RWPE2 (cell line): ENCODE measurements around the gene ANO1.

ENCODE experiments used
- ATAC-seq: fragments of 200-7000 bp; cut with Tn5 transposase; 3 replicates; pipeline ENCODE4 v1.9.1; 2021; ENCODE audit warnings: low read depth
- DNase-seq: peaks from one replicate; pipeline ENCODE4 v3.0.0-alpha.2; 2020; ENCODE audit warnings: low spot score
- H3K27ac ChIP-seq: fragments of 450-650 bp; 2 replicates; pipeline ENCODE4 v1.5.1; 2017; ENCODE audit warnings: mild to moderate bottlenecking; ENCODE audit not compliant: poor library complexity, severe bottlenecking
- H3K27me3 ChIP-seq: fragments of 250-450 bp; sonication (Bioruptor Pico); 2 replicates; pipeline ENCODE4 v1.5.1; 2021; ENCODE audit warnings: mild to moderate bottlenecking, moderate library complexity; ENCODE audit not compliant: insufficient read depth, poor library complexity, severe bottlenecking
- H3K36me3 ChIP-seq: fragments of 250-450 bp; sonication (Bioruptor Pico); 2 replicates; pipeline ENCODE4 v1.5.1; 2020; ENCODE audit warnings: low read depth, mild to moderate bottlenecking, moderate library complexity
- H3K4me1 ChIP-seq: fragments of 250-450 bp; sonication (Bioruptor Pico); 2 replicates; pipeline ENCODE4 v1.5.1; 2021; ENCODE audit warnings: mild to moderate bottlenecking, moderate library complexity; ENCODE audit not compliant: insufficient read depth, poor library complexity, severe bottlenecking
- H3K4me3 ChIP-seq: fragments of 250-450 bp; sonication (Bioruptor Pico); 2 replicates; pipeline ENCODE4 v1.5.1; 2021; ENCODE audit warnings: mild to moderate bottlenecking, moderate library complexity; ENCODE audit not compliant: severe bottlenecking
- H3K9me3 ChIP-seq: fragments of 250-450 bp; sonication (Bioruptor Pico); 2 replicates; pipeline ENCODE4 v1.5.1; 2021; ENCODE audit warnings: mild to moderate bottlenecking, moderate library complexity; ENCODE audit not compliant: severe bottlenecking
- TF ChIP-seq, protein P1 (sequence below): fragments of 450-650 bp; IDR thresholded peaks from one replicate; pipeline ENCODE4 v1.5.1; 2017; ENCODE audit warnings: mild to moderate bottlenecking, moderate library complexity; ENCODE audit not compliant: poor library complexity, severe bottlenecking

ANO1 gene

DNA sequence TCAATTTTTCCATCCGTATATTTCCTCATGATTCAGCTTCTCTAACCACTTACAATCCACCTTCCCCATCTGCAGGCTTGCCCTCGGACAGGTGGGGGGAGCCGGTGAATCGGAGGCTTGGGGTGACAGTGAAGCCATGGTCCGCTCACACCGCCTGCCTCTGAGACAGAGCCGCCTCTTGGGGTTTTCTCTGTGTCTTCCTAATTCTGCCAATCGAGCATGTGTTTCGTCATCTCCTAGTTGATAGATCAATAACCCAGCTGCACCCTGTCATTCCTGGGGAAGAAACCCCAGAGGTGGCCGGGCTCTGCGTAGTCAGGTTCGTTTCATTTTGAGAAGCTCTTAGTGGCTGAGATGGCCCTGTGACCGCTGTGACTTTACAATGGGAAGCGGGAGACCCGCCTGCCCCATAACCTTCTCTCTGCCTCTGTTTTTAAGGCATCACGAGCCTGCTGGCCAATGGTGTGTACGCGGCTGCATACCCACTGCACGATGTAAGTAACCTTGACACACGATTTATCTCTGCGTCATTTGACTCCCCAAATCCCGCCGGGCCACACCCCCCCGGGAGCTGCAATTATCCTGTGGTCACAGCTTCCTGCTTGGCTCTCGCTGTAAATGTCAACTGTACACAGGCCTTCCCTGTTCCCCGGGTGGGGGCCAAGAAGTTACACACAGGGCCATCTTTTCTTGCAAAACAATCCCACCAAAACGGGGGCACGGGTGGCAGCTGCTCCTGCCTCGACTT, 33.3 kb downstream of the ANO1 start:
- Histone ChIP-seq H3K4me1 (no peaks in the 10 kb centered on the region), H3K27ac (no peak overlapping the region), H3K36me3 (no peaks in the 10 kb centered on the region), H3K27me3 (no peaks in the 10 kb centered on the region), H3K4me3 (no peak overlapping the region), H3K9me3 (no peaks in the 10 kb centered on the region)
- ATAC-seq (no peak), DNase-seq (no peak)
- TF ChIP-seq, protein P1, sequence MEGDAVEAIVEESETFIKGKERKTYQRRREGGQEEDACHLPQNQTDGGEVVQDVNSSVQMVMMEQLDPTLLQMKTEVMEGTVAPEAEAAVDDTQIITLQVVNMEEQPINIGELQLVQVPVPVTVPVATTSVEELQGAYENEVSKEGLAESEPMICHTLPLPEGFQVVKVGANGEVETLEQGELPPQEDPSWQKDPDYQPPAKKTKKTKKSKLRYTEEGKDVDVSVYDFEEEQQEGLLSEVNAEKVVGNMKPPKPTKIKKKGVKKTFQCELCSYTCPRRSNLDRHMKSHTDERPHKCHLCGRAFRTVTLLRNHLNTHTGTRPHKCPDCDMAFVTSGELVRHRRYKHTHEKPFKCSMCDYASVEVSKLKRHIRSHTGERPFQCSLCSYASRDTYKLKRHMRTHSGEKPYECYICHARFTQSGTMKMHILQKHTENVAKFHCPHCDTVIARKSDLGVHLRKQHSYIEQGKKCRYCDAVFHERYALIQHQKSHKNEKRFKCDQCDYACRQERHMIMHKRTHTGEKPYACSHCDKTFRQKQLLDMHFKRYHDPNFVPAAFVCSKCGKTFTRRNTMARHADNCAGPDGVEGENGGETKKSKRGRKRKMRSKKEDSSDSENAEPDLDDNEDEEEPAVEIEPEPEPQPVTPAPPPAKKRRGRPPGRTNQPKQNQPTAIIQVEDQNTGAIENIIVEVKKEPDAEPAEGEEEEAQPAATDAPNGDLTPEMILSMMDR: no peak

GRCh38 chr11:70112017-70112434, 33.9 kb downstream of the ANO1 start:
- Histone ChIP-seq H3K4me1 (no peaks in the 10 kb centered on the region), H3K27me3 (no peaks in the 10 kb centered on the region), H3K27ac (no peak overlapping the region), H3K36me3 (no peaks in the 10 kb centered on the region), H3K9me3 (no peaks in the 10 kb centered on the region), H3K4me3 (no peak overlapping the region)
- ATAC-seq (no peak), DNase-seq (no peak)
- TF ChIP-seq, protein P1: no peak

- DNase-seq: no peak
- no peak overlapping the region for H3K27ac ChIP-seq
- no peak for ATAC-seq
- no peaks in the 10 kb centered on the region for H3K36me3 ChIP-seq
- H3K4me1 ChIP-seq: no peaks in the 10 kb centered on the region
- TF ChIP-seq, protein P1: no peak
- H3K27me3 ChIP-seq: no peaks in the 10 kb centered on the region
- H3K9me3 ChIP-seq: no peaks in the 10 kb centered on the region
- H3K4me3 ChIP-seq: no peak overlapping the region
Measured at GRCh38 chr11:70113801-70114200, 35.7 kb downstream of the ANO1 start.

DNA sequence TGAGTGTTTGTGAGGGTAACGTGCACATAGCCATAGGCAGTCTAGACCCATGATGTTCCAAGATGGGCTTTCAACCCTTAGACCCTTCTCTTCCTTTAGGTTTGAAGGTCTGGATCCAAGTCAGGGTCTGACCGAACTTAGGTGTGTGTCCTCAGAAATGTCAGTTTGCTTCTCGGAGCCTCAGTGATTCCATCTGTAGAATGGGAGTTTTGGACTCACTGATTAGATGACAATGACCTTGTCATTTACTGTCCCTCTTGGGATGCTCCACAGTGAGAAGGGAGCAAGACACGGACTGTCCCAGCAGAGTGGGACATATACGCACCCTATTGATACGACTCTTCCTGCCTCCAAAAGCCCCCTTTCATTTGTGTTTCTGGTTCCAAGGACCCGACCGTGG, 37.7 kb downstream of the ANO1 start:
- Histone ChIP-seq H3K9me3 (no peaks in the 10 kb centered on the region), H3K4me1 (no peaks in the 10 kb centered on the region), H3K36me3 (no peaks in the 10 kb centered on the region), H3K4me3 (no peak overlapping the region), H3K27ac (no peak overlapping the region), H3K27me3 (no peaks in the 10 kb centered on the region)
- TF ChIP-seq, protein P1: no peak
- DNase-seq (no peak), ATAC-seq (no peak)

GRCh38 chr11:70116386-70117065, 38.4 kb downstream of the ANO1 start:
- ATAC-seq (no peak), DNase-seq (no peak)
- Histone ChIP-seq H3K27ac (no peak overlapping the region), H3K27me3 (no peaks in the 10 kb centered on the region), H3K4me3 (no peak overlapping the region), H3K36me3 (no peaks in the 10 kb centered on the region), H3K9me3 (no peaks in the 10 kb centered on the region), H3K4me1 (no peaks in the 10 kb centered on the region)
- TF ChIP-seq, protein P1: no peak
